Sigmoid colon (tissue), 7 donors: ENCODE data around the gene PLCB1. TPM values are rescaled to one million over a fixed set of nuclear protein-coding genes. Genes with fewer than 3 reads are reported as not detected.

Source experiments
- DNase-seq: peaks from one replicate; pipeline ENCODE4 v3.0.0-alpha.2; 2019
- H3K27ac ChIP-seq, 4 donors: fragments of 200-600 bp; sonication (generic); one replicate each; pipeline ENCODE4 v1.5.1; 2016 to 2019; ENCODE audit warnings: mild to moderate bottlenecking in 1 of 4
- H3K27me3 ChIP-seq, 3 donors: fragments of 200-600 bp; sonication (generic); one replicate each; pipeline ENCODE4 v1.5.1; 2019; ENCODE audit warnings: mild to moderate bottlenecking in 1 of 3
- H3K36me3 ChIP-seq, 4 donors: fragments of 200-600 bp; sonication (generic); one replicate each; pipeline ENCODE4 v1.5.1; 2016 to 2019
- H3K4me1 ChIP-seq, 4 donors: fragments of 200-600 bp; sonication (generic); one replicate each; pipeline ENCODE4 v1.5.1; 2017 to 2019
- H3K4me3 ChIP-seq, 4 donors: fragments of 200-600 bp; sonication (generic); one replicate each; pipeline ENCODE4 v1.5.1; 2017 to 2019; ENCODE audit warnings: mild to moderate bottlenecking in 2 of 4, moderate library complexity in 1 of 4
- H3K9me3 ChIP-seq, 4 donors: fragments of 200-600 bp in 3 of 4; sonication (generic) in 3 of 4; one replicate each; pipeline versions ENCODE4 v1.5.1 to v1.6.1; 2013 to 2019
- CTCF ChIP-seq, 4 experiments: fragments of 450-650 bp in 3 of 4; fragments of 200-600 bp in 1 of 4; IDR thresholded peaks; one replicate each; pipeline ENCODE4 v1.5.1; 2016 to 2019; ENCODE audit warnings: antibody characterized with exemption in 4 of 4, mild to moderate bottlenecking in 3 of 4, moderate library complexity in 2 of 4
- EP300 ChIP-seq, 4 donors: sonication (generic); formaldehyde crosslinking; IDR thresholded peaks; one replicate each; pipeline ENCODE4 v1.6.1; 2017; ENCODE audit warnings: antibody characterized with exemption in 4 of 4
- POLR2A ChIP-seq, 2 donors: fragments of 450-650 bp; IDR thresholded peaks; one replicate each; pipeline ENCODE4 v1.6.1; 2016; ENCODE audit warnings: antibody characterized with exemption in 2 of 2, mild to moderate bottlenecking in 2 of 2, moderate library complexity in 2 of 2
- POLR2AphosphoS5 ChIP-seq, 4 donors: sonication (generic); formaldehyde crosslinking; IDR thresholded peaks; one replicate each; pipeline ENCODE4 v1.6.1; 2017; ENCODE audit warnings: antibody characterized with exemption in 4 of 4
- WGBS, 2 donors: extraction: QIAGEN DNeasy Blood & Tissue Kit; methylation state at CpG; one replicate each; pipeline ENCODE4 v1.1.7; 2013; 5-methylcytosine and 5-hydroxymethylcytosine counted together
- intact Hi-C: fragments of 100-400 bp; cut with DNase I; formaldehyde crosslinking; loops from one replicate; pipeline ENCODE4 v1.15.1; 2023
- polyA plus RNA-seq, 3 donors: library from polyadenylated mRNA; stranded (reverse); fragments of 200-250 nt; gene quantifications; one replicate each; pipeline ENCODE4 v1.2.3, GENCODE V29; 2013
- total RNA-seq, 4 donors: library from RNA; depleted of rRNA; stranded (reverse); fragments of >200 nt; gene quantifications; one replicate each; pipeline ENCODE4 v1.1.0, GENCODE V29; 2016
- donor health status: healthy with polysubstance abuse.
- donor health status: Bipolar disorder and iron deficiency.
- donor health status: healthy.

Gene PLCB1
- total and polyA plus RNA-seq, 7 donors, result 0.92 to 117 (median 86.7) TPM

GRCh38 chr20:8216375-8217200 lies 84.5 kb downstream of the PLCB1 start:
- no peak for DNase-seq
- intact Hi-C loops, result no loop called here
- Histone ChIP-seq H3K9me3 (no peaks in the 10 kb centered on the region), H3K4me3 (no peak overlapping the region), H3K4me1 (peaks cover 0 to 53% (median 42%) of the 10 kb centered on the region in 4 donors), H3K36me3 (no peaks in the 10 kb centered on the region), H3K27ac (peak overlapping the region in 3 of 4 donors; percentile 50 to 72 (median 72)), H3K27me3 (no peaks in the 10 kb centered on the region)
- TF ChIP-seq CTCF (IDR thresholded peaks at IDR 0.05) (no peak), POLR2A (IDR thresholded peaks at IDR 0.05) (no peak), EP300 (IDR thresholded peaks at IDR 0.05) (no peak), POLR2AphosphoS5 (IDR thresholded peaks at IDR 0.05) (no peak)
- 81% methylated on average over 5 of the region's 5 CpGs for WGBS, 2 donors

GRCh38 chr20:8218861-8219260 lies 86.8 kb downstream of the PLCB1 start:
- no peak overlapping the region for H3K4me3 ChIP-seq
- DNase-seq, result no peak
- no peaks in the 10 kb centered on the region for H3K9me3 ChIP-seq
- no peaks in the 10 kb centered on the region for H3K36me3 ChIP-seq
- H3K27ac ChIP-seq, result no peak overlapping the region
- H3K27me3 ChIP-seq, result no peaks in the 10 kb centered on the region
- intact Hi-C loops, result no loop called here
- peaks cover 0 to 65% (median 52%) of the 10 kb centered on the region in 4 donors for H3K4me1 ChIP-seq
- TF ChIP-seq EP300 (IDR thresholded peaks at IDR 0.05) (no peak), POLR2A (IDR thresholded peaks at IDR 0.05) (no peak), CTCF (IDR thresholded peaks at IDR 0.05) (no peak), POLR2AphosphoS5 (IDR thresholded peaks at IDR 0.05) (no peak)

GRCh38 chr20:8219403-8219802 lies 87.3 kb downstream of the PLCB1 start:
- WGBS, 2 donors, result 47 to 55% methylated on average over 3 of the region's 3 CpGs

GRCh38 chr20:8220716-8221115 lies 88.7 kb downstream of the PLCB1 start:
- Histone ChIP-seq H3K9me3 (no peaks in the 10 kb centered on the region), H3K4me3 (no peak overlapping the region), H3K27ac (peak overlapping the region; percentile 2 to 82 (median 64)), H3K27me3 (no peaks in the 10 kb centered on the region), H3K4me1 (peaks cover 0 to 63% (median 46%) of the 10 kb centered on the region in 4 donors), H3K36me3 (no peaks in the 10 kb centered on the region)
- 52 to 55% methylated on average over 1 of the region's 1 CpG for WGBS, 2 donors
- DNase-seq, result peak; percentile 75
- TF ChIP-seq EP300 (IDR thresholded peaks at IDR 0.05) (no peak), CTCF (IDR thresholded peaks at IDR 0.05) (no peak)
- intact Hi-C loops, result no loop called here

More at GRCh38 chr20:8219403-8219802, 87.3 kb downstream of the PLCB1 start:
- Histone ChIP-seq H3K36me3 (no peaks in the 10 kb centered on the region), H3K27ac (peak overlapping the region in 2 of 4 donors; percentile 72 to 82), H3K9me3 (no peaks in the 10 kb centered on the region), H3K27me3 (no peaks in the 10 kb centered on the region), H3K4me3 (no peak overlapping the region), H3K4me1 (peaks cover 0 to 67% (median 52%) of the 10 kb centered on the region in 4 donors)
- TF ChIP-seq EP300 (IDR thresholded peaks at IDR 0.05), result no peak
- TF ChIP-seq CTCF (IDR thresholded peaks at IDR 0.05), result no peak
- TF ChIP-seq POLR2A (IDR thresholded peaks at IDR 0.05), result no peak
- TF ChIP-seq POLR2AphosphoS5 (IDR thresholded peaks at IDR 0.05), result no peak
- intact Hi-C loops, result no loop called here
- no peak for DNase-seq
